HG03159 (cell line): ENCODE data around the gene NEDD4L.
"Not testable (repeated sequence)": the region's sequence is repeated elsewhere in the genome, so short reads cannot be mapped to it uniquely, and the experiment has no call there.

ENCODE experiments used
- ATAC-seq: cut with Tn5 transposase; IDR thresholded peaks from one replicate; pipeline ENCODE4 v1.9.1; 2021; ENCODE audit warnings: mild to moderate bottlenecking, moderate library complexity; ENCODE audit not compliant: unreplicated experiment

Gene NEDD4L

DNA sequence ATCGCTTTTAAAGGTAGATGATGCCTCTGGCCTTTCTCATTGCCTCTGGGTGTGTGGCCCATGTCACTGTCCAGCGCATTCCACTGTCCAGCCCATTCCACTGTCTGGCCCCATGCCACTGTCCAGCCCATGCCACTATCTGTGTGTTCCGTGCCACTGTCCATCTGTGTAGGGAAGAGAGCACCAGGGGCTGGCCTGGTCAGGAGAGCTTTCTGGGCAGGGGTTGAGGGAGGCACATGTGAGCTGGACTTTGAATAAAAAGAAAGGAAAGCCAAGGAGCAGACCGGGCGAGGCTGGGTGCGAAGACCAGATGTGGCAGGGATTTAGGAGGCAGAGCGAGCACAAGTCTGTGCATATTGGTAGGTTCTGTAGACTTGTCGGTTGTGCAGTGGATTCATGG is 236.2 kb downstream of the NEDD4L start:
- ATAC-seq: no peak

DNA sequence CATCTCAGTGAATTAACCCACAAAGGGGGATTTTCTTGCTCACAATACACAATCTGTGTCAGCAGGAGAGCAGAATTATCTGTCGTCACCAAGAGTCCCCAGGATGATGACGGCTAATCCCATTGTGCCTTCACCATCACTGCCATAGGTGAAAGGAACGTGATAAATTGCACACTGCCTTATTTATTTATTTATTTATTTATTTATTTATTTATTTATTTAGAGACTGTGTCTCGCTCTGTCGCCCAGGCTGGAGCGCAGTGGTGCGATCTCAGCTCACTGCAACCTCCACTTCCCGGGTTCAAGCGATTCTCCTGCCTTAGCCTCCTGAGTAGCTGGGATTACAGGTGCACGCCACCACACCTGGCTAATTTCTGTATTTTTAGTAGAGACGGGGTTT is 238.8 kb downstream of the NEDD4L start:
- ATAC-seq: not testable (repeated sequence)

GRCh38 chr18:58284699-58285448 is 240.8 kb downstream of the NEDD4L start:
- ATAC-seq: no peak

DNA sequence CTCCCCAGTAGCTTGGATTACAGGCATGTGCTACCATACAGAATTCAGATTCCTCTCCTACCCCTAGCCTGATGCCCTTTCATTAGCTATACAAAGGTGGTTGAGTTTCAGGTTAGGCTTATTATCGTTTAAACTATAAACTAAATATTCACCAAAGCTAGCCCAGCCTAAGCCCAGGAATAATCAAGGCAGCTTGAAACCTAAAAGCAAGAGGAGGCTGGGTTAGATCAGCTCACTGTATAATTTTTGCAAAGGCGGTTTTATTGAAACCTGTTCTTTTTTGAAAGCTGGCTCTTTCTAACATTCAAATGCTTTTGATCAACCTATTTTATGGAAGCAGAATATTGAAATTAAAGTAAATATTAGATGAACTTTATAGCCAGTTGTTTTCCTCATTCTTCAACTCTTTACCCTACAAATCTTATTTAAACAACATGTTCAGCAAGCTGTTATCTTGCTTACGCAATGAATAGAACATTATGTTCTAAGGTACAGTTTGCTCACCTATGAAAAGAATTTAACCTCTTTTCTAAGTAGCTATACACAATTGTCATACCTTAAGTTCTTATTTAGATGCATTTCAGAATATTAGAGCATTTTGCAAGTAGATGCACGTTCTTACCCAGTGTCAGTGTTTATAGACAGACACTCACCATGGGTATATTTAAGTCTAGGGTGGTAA is 241.6 kb downstream of the NEDD4L start:
- no peak for ATAC-seq

- ATAC-seq: no peak
These were observed 242.8 kb downstream of the NEDD4L start for GRCh38 chr18:58286632-58287352.

GRCh38 chr18:58287353-58288274 is 243.6 kb downstream of the NEDD4L start:
- no peak for ATAC-seq

DNA sequence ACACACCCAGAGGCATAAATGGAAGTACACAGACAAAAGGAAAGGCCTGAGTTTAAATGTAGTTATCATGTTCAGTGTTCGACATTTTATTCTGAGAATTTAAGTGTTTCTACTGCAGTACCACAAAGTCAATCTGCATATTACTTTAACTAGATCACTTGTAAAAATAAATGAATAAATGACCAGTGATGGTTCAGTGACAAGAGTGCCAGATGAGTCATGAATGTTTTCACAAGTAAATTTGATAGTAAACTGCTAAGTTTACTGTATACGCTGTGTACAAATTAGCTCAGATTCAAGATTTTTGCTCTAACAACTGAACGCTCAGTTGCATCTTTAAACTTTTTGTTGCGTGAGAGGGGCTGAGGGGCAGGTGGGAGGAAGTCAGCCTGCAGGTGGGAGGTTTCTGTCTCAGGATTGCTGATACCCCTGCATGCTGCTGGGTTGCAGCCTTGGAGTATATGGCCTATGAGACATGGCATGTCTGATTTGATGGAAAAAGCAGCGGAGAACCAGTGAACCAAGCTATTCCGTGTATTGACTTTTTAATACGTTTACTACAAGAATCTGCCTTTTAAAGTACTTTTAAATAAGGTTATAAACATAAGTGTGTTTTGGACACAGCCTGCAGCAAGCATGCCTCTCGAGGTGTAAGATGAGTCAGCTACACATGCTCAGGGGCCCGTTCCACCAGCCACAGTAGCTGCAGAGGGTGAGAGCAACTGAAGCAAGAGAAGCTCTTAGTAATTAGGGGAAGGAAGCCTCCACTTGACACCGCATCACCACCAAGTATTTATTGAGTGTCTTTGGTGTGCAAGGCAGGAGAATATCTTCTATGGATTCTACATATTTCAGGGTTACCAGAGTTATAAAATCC is 245.1 kb downstream of the NEDD4L start:
- peak; percentile 75 for ATAC-seq

DNA sequence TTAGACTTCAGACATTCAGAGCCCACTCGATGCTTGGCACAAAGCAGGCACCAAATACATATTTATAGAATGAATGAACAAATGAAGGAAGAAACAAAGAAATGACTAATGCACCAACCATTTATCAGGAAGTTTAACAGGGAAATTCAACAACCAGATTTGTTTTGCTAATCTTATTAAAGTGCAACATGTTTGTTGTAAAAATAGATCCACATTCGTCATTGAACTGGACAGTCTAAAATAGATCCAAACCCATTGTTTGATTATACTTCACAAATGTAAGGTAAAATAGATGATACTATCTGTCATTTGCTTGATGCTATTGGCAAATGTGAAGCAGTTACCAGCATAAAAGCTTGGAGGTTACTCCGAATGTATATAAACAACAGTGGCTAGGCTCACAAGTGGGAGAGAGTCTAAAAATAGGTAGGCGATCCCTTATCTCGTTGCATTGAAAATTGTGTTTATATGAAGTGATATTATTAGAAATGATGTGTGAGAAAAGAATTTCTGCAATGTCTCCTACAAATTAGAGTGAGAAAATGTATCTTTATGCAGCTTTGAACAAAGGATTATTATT is 246.2 kb downstream of the NEDD4L start:
- no peak for ATAC-seq

DNA sequence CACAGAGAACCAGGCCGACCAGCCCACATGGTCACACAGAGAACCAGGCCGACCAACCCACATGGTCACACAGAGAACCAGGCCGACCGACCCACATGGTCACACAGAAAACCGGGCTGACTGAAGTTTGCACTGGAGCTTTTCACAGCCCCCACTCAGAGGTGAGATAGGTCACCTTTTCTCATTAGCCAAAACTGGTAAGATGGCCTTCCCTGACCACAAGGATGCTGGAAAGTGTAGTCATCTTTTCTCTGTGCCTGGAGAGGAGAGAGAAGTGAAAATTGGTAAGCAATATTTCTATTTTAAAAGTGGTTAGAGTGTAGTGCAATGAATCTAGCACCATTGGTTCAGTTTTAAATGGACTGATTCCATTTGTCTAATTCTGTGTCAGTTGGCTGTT is 247.1 kb downstream of the NEDD4L start:
- ATAC-seq: no peak

DNA sequence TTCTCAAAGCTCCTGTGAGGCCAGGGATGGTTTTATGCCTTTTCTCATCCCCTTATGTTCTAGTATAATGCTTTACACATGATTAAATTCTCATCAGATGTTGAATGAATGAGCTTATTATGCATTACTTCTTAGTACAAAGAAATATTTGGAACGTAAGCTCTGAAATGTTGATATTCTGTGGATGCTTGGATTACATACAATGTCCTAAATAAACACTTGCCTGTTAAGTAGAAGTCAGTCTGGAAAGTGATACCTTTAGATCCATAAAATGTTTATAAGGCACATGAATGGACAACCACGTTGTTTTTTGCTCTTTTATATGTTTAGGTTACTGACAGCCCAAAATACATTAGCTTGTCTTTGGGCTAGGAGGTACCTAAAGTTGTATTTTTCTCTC is 248.6 kb downstream of the NEDD4L start:
- ATAC-seq: no peak

DNA sequence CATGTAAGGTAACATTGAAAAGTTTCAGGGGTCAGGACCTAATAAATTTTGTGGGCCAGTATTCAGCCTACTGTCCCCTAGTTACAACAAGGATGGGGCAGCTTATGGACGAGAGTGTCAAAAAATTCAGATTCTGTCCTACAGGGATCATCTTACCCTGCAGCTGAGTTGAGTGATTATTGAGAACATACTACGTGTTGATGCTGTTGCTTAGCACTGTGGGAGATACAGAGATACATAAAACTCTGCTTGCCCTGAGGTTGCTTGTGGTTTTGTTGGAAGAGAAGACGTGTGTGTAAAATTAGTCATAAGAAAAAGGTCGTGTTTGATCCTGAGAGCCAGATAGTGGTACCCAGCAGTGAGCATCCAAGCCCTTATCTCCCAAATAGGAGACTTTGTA is 253.2 kb downstream of the NEDD4L start:
- no peak for ATAC-seq

DNA sequence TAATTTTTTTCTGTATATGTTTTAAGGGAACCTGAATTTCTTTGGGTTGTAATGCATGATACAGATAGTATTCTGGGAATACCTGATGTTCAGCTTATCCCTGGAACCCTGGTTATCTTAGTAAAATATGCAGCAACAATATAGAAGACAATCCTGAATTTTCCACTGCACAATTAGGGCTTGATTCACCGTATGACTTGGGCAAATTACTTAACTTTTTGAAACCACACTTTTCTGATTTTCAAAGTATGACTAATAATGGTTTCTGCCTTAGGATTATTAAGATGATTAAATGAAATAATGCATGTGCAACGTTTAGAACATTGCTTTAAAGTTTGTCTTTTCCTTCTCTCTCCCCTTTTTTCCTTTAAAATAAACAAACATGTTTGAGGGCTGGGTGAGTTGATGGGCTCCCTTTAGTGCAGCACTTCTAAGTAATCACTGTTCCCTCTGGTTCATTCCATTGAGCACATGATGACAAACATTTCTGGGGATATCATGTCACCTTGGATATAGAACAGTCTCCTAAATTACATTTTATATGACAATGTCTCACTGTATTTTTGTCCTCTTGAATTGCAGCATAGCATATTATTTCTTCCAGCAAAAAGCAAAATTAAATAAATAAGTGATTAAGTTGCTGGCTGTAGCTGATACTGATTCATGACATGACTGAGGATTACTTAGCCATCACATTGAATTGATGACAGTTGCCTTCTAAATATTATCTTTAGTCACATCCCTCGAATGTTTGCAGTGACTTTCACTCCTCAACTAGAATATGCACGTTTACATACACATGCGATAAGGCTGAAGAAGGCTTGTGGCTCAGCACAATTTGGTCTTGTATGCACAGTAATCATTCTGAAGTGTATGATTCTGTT is 254.5 kb downstream of the NEDD4L start:
- ATAC-seq: no peak

DNA sequence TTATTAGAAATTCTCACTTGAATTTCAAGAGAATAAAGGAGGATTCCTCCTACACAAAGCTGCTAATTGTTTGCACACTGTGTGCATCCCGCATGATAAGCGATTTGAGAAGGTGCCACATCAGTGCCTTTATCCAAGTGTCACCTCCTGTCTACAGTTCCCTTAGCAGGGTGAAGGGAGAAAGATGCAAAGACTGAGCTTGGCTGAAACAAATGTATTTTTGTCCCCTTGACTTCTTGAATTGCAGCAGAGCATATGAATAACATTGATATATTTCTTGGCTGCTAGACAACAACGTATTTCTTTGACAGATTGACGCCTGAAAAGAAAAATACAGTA is 255.1 kb downstream of the NEDD4L start:
- no peak for ATAC-seq

DNA sequence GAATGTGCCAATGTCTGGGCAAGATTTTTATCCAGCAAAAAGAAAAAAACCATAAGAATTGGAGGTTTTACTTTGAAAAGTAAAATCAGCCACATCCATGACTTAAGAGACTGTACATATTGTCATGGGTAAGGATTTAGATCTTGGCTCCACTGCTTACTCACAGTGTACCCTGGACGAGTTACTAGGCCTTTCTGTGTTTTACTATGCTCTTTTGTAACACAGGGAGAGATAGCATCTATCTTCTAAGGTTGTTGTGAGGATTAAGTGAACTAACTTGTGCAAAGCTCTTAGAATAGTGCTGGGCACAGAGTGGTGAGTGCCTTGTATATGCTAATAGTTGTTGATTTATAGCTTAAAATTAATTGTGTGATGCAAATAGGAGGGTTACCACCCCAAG is 255.9 kb downstream of the NEDD4L start:
- no peak for ATAC-seq

DNA sequence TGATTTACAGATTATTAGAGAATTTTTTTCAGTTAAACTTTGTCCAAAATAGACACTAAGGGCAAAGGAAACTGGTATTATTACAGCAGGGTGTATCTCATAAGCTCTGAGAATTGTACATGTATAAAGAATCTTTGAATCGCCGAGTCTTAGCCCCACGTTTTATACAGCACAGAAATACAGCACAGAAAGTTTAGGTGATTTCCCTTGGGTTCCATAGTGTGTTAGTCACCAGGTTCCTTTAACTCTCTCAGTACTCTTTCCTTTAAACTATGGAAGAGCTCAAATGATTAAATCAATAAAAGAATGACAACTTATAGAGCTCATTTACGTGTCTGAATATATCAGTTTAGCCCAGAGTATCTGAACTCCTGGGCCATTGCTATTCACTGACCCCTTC is 256.8 kb downstream of the NEDD4L start:
- no peak for ATAC-seq

DNA sequence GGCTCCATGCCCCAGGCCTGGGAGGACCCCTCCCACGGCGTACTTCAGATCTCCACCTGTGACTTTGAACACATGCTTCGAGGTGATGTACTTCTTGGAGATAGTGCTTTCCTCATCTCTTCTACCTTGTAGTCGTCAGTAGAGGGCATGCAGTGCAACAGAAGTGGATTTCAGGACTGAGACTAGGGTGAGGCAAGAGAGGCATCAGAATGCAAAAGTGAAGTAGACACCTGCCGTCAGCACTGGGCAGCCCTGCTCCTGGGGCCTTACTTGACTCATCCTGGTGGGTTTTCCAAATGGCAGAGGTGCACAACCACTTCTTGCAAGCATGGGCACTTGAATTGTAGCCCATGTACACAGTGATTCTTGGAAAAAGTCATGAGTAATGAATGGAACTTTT is 258.8 kb downstream of the NEDD4L start:
- ATAC-seq: no peak

DNA sequence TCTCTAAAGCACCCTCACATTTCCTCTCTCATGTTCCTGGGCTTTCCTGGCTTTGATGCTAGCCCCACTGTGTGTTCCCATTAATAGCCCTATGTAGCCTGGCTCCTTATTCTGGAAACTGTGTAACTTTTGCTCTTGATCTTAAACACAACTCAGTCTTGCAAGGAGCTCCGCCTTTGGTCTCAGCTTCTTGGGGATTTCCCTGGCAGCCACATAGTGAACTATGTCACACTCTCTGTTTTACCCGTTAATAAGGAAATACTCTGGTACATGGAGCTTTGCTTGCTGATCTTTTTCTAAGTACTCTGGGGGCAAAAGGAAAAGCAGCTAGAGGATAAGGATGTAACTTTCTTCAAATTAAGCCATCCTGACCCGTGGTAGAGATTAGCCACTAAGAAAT is 259.3 kb downstream of the NEDD4L start:
- ATAC-seq: peak; percentile 85

DNA sequence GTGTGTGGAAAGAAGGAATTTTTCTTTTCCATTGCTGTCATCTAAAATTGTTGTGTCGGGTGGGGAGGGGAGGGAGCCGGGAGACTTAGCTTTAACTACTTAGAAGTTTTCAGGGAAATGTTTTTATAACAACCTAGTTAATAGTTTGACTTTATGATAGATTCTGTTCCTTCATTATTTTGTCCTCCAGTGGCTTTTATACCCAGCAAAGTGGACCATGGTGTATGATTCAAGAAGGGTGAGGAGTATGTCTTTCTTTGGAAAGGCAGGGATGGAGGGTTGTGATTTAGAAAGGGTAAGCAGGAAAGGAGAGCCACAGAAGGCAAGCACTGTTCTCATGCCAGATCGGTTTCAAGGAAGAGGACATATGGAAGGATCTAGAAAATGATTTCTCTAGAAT is 261.8 kb downstream of the NEDD4L start:
- no peak for ATAC-seq

GRCh38 chr18:58307441-58307840 is 263.4 kb downstream of the NEDD4L start:
- ATAC-seq: no peak
